Stomach (tissue), 9 donors: ENCODE data around the gene PLAGL2. TPM values are rescaled to one million over a fixed set of nuclear protein-coding genes. Genes with fewer than 3 reads are reported as not detected.
"Not testable (repeated sequence)": the region's sequence is repeated elsewhere in the genome, so short reads cannot be mapped to it uniquely, and the experiment has no call there.

Experiments used
- DNase-seq, 2 donors: peaks; one replicate each; pipeline versions ENCODE4 v3.0.0 to v3.0.0-alpha.2; 2013 to 2019
- H3K27ac ChIP-seq, 5 donors: fragments of 200-600 bp in 4 of 5; sonication (generic) in 4 of 5; one replicate each; pipeline ENCODE4 v1.5.1; 2013 to 2019; ENCODE audit warnings: mild to moderate bottlenecking in 1 of 5, moderate library complexity in 1 of 5
- H3K27me3 ChIP-seq, 3 donors: fragments of 200-600 bp; sonication (generic); one replicate each; pipeline ENCODE4 v1.5.1; 2017 to 2019; ENCODE audit warnings: mixed run types in 1 of 3
- H3K36me3 ChIP-seq, 4 donors: fragments of 200-600 bp; sonication (generic); 1 replicate in 3 of 4; 2 replicates in 1 of 4; pipeline ENCODE4 v1.5.1; 2016 to 2019
- H3K4me1 ChIP-seq, 4 donors: fragments of 200-600 bp; sonication (generic); one replicate each; pipeline ENCODE4 v1.5.1; 2016 to 2019
- H3K4me3 ChIP-seq, 4 donors: fragments of 200-600 bp; sonication (generic) in 3 of 4; one replicate each; pipeline ENCODE4 v1.5.1; 2016 to 2019; ENCODE audit warnings: mild to moderate bottlenecking in 1 of 4
- H3K9me3 ChIP-seq, 4 donors: fragments of 200-600 bp; sonication (generic); one replicate each; pipeline ENCODE4 v1.5.1; 2016 to 2019
- EP300 ChIP-seq: sonication (generic); formaldehyde crosslinking; IDR thresholded peaks from one replicate; pipeline ENCODE4 v1.6.1; 2017; ENCODE audit warnings: antibody characterized with exemption
- POLR2A ChIP-seq, 4 donors: fragments of 450-650 bp; IDR thresholded peaks; one replicate each; pipeline ENCODE4 v1.6.1; 2016; ENCODE audit warnings: antibody characterized with exemption in 4 of 4, control low read depth in 2 of 4, mild to moderate bottlenecking in 1 of 4, moderate library complexity in 1 of 4
- POLR2AphosphoS5 ChIP-seq, 3 donors: sonication (generic); formaldehyde crosslinking; IDR thresholded peaks; one replicate each; pipeline ENCODE4 v1.6.1; 2016; ENCODE audit warnings: antibody characterized with exemption in 3 of 3
- WGBS, 5 donors: extraction: QIAGEN DNeasy Blood & Tissue Kit in 3 of 5; methylation state at CpG; one replicate each; pipeline versions ENCODE4 v1.1.5 to v1.1.7; 2013 to 2018; 5-methylcytosine and 5-hydroxymethylcytosine counted together
- intact Hi-C: fragments of 100-400 bp; cut with DNase I; formaldehyde crosslinking; loops from one replicate; pipeline ENCODE4 v1.15.1; 2023; ENCODE audit warnings: low total_unique reads
- polyA plus RNA-seq, 3 donors: library from polyadenylated mRNA; stranded (reverse); fragments of 200-250 nt; gene quantifications; one replicate each; pipeline ENCODE4 v1.2.3, GENCODE V29; 2013
- total RNA-seq, 5 donors: library from RNA; depleted of rRNA; stranded (reverse); fragments of >200 nt; gene quantifications; one replicate each; pipeline versions ENCODE4 v1.1.0 to v1.2.3, GENCODE V29; 2014 to 2016
- TF ChIP-seq, protein P1 (sequence below), 7 experiments: fragments of 450-650 bp in 4 of 7; fragments of 200-600 bp in 3 of 7; sonication (generic) in 3 of 7; IDR thresholded peaks; one replicate each; pipeline ENCODE4 v1.5.1; 2016 to 2019; ENCODE audit warnings: antibody characterized with exemption in 7 of 7, control low read depth in 2 of 7, mild to moderate bottlenecking in 1 of 7
- donor health status: healthy with polysubstance abuse.
- donor health status: Bipolar disorder and iron deficiency.
- donor health status: healthy.

Gene PLAGL2
- total and polyA plus RNA-seq, 8 donors = 1.8 to 20.0 (median 4.4) TPM

DNA sequence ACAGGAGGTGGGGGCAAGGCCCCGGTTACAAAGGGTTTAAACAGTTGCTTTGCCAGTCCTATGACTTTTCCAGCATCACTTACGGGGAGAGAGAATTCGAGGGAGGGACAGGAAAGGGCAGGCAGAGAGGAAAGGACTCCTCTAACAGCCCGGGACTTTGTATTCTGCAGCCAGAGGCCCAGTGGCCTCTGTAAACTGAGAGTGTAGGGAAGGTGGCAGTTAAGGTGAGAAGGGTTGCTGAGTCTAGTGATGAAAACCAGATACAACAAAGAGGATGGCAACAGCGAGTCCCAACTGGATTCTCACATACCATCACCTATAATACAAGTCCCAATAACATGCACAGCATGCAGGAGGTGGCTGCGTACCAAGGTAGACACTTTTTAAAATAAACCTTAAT is 13.5 kb downstream of the PLAGL2 start:
- H3K27me3 ChIP-seq = no peaks in the 10 kb centered on the region
- intact Hi-C loops = no loop called here
- H3K4me3 ChIP-seq = no peak overlapping the region
- 55 to 72% (median 68%) methylated on average over 6 of the region's 6 CpGs for WGBS, 5 donors
- peaks cover 34 to 81% (median 61%) of the 10 kb centered on the region in 4 donors for H3K4me1 ChIP-seq
- H3K9me3 ChIP-seq = no peaks in the 10 kb centered on the region
- TF ChIP-seq POLR2A (IDR thresholded peaks at IDR 0.05) (no peak), EP300 (no peak), POLR2AphosphoS5 (IDR thresholded peaks at IDR 0.05) (no peak)
- TF ChIP-seq, protein P1, sequence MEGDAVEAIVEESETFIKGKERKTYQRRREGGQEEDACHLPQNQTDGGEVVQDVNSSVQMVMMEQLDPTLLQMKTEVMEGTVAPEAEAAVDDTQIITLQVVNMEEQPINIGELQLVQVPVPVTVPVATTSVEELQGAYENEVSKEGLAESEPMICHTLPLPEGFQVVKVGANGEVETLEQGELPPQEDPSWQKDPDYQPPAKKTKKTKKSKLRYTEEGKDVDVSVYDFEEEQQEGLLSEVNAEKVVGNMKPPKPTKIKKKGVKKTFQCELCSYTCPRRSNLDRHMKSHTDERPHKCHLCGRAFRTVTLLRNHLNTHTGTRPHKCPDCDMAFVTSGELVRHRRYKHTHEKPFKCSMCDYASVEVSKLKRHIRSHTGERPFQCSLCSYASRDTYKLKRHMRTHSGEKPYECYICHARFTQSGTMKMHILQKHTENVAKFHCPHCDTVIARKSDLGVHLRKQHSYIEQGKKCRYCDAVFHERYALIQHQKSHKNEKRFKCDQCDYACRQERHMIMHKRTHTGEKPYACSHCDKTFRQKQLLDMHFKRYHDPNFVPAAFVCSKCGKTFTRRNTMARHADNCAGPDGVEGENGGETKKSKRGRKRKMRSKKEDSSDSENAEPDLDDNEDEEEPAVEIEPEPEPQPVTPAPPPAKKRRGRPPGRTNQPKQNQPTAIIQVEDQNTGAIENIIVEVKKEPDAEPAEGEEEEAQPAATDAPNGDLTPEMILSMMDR (IDR thresholded peaks at IDR 0.05) = no peak
- no peak for DNase-seq
- peak overlapping the region in 3 of 5 donors; percentile 31 to 87 (median 84) for H3K27ac ChIP-seq
- peaks cover 27 to 47% (median 45%) of the 10 kb centered on the region in 4 donors for H3K36me3 ChIP-seq

DNA sequence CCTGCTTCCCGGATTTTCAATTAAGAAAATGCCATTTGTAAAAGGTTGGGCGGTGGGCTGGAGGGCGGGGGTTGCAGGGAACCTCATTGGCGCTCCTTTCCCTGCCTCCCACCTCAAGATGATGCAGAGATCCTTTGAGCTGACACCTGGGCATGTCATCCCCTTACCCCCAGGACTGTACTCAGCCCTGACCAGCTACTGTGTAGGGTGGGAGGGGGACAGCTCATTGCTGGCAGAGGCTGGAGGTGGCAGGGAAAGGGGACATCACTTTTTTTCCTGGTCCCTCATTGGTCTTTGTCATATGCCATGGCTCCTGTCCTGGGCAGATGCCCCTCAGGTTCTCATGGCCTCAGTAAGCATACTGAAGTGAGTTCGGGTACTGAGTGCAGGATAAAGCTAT is 14.2 kb downstream of the PLAGL2 start:
- Histone ChIP-seq H3K4me1 (peaks cover 36 to 81% (median 60%) of the 10 kb centered on the region in 4 donors), H3K27ac (peak overlapping the region in 4 of 5 donors; percentile 18 to 87 (median 52)), H3K36me3 (peaks cover 21 to 40% (median 38%) of the 10 kb centered on the region in 4 donors)
- H3K27me3 ChIP-seq, H3K4me3 ChIP-seq, DNase-seq, intact Hi-C loops, H3K9me3 ChIP-seq: not testable (repeated sequence)
- WGBS, 5 donors = 70 to 84% (median 75%) methylated on average over 5 of the region's 5 CpGs

DNA sequence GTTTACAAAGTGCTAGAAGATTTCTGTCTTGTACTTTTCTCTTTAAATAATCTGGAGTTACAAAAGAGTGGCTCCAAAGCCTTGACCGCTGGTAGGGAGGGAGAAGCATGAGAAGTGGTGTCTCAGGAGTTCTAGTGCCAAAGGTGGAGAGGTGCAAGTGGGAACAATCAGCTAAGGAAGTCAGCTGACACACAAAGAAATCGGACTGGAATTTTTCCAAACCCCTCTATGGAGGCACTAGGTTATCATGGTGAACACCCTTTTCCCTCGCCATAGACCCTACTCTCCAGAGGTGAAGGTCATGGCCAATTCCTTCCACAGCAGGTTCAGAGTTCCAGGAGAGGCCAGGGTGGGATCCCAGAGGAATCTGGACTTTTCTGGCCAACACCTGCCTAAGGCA is 14.8 kb downstream of the PLAGL2 start:
- 20 to 48% (median 39%) methylated on average over 3 of the region's 3 CpGs for WGBS, 5 donors
- intact Hi-C loops = no loop called here
- Histone ChIP-seq H3K9me3 (no peaks in the 10 kb centered on the region), H3K27ac (peak overlapping the region in 3 of 5 donors; percentile 18 to 87 (median 84)), H3K4me3 (no peak overlapping the region), H3K4me1 (peaks cover 36 to 82% (median 60%) of the 10 kb centered on the region in 4 donors), H3K27me3 (no peaks in the 10 kb centered on the region), H3K36me3 (peaks cover 19 to 34% (median 32%) of the 10 kb centered on the region in 4 donors)
- TF ChIP-seq, protein P1 (IDR thresholded peaks at IDR 0.05) = no peak
- no peak for TF ChIP-seq POLR2A (IDR thresholded peaks at IDR 0.05)
- TF ChIP-seq EP300 = no peak
- no peak for TF ChIP-seq POLR2AphosphoS5 (IDR thresholded peaks at IDR 0.05)
- DNase-seq = no peak

DNA sequence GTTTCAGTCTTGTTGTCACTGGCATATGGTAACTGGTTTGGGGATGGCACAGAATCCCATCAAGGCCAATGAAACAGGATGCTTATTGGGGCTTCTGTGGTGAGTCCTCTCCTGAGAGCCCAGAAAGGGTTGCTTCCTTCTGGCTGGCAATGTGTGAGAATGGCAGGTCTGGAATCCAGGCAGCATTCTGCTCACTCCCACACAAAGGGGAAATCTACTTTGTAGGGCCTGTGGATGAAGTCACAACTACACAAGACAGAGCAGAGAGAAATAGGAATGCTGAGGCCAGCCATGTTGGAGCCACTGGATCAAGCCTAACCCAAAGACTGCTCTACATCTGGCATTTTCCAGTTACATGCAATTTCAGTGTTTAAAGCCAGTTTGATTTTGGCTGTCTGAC is 15.7 kb downstream of the PLAGL2 start:
- Histone ChIP-seq H3K27ac (peak overlapping the region in 3 of 5 donors; percentile 11 to 87 (median 84)), H3K36me3 (peaks cover 10 to 26% (median 23%) of the 10 kb centered on the region in 4 donors), H3K4me1 (peaks cover 36 to 89% (median 56%) of the 10 kb centered on the region in 4 donors), H3K27me3 (no peaks in the 10 kb centered on the region), H3K4me3 (no peak overlapping the region), H3K9me3 (no peaks in the 10 kb centered on the region)
- DNase-seq = no peak
- TF ChIP-seq, protein P1 (IDR thresholded peaks at IDR 0.05) = no peak
- TF ChIP-seq POLR2A (IDR thresholded peaks at IDR 0.05) (no peak), EP300 (no peak), POLR2AphosphoS5 (IDR thresholded peaks at IDR 0.05) (no peak)
- intact Hi-C loops = no loop called here

DNA sequence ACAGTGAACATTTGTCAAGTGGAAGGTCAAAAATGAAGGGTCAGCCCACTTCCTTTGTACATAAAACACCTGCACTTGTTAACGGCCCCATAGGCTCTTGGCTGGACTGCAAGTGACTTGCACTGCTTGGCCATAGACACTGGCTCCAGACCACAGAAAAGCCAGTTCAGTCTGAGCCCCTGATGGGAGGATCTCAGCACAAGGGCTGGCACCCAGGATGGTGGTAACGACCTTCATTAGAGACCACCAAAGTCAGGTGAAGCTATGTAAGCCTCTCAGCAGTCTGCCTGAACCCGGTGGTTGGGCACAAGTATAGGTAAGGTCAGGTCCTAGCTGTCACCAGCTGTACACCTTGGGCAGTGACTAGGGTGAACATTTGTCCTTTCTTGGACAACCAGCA is 16.1 kb downstream of the PLAGL2 start:
- Histone ChIP-seq H3K4me3 (no peak overlapping the region), H3K4me1 (peaks cover 35 to 88% (median 54%) of the 10 kb centered on the region in 4 donors), H3K9me3 (no peaks in the 10 kb centered on the region), H3K27me3 (no peaks in the 10 kb centered on the region), H3K27ac (peak overlapping the region; percentile 11 to 87 (median 83)), H3K36me3 (peaks cover 6 to 21% (median 19%) of the 10 kb centered on the region in 4 donors)
- intact Hi-C loops = no loop called here
- WGBS, 5 donors = 61 to 79% (median 66%) methylated on average over 3 of the region's 3 CpGs
- DNase-seq = no peak
- no peak for TF ChIP-seq EP300
